GM12878 (cell line): ENCODE data around the gene SERHL2.

Experiments used
- BMI1 ChIP-seq: fragments of 450-650 bp; IDR thresholded peaks from 2 replicates; pipeline ENCODE4 v1.6.1; 2016; ENCODE audit warnings: mild to moderate bottlenecking, moderate library complexity, borderline replicate concordance
- CEBPB ChIP-seq, 2 experiments: fragments of 150-350 bp in 1 of 2; IDR thresholded peaks; 2 replicates each; pipeline ENCODE4 v1.6.1; 2012 to 2014; ENCODE audit warnings: low read depth in 2 of 2, low read length in 2 of 2, borderline replicate concordance in 1 of 2, inconsistent platforms in 1 of 2
- CTCF ChIP-seq, 3 experiments: IDR thresholded peaks in 2 of 3; conservative IDR thresholded peaks in 1 of 3; 2 replicates each; pipeline ENCODE4 v1.5.1; 2011; ENCODE audit warnings: low read depth in 3 of 3, low read length in 3 of 3, mild to moderate bottlenecking in 3 of 3, control low read depth in 2 of 3, moderate library complexity in 2 of 3, inconsistent platforms in 1 of 3, mixed read lengths in 1 of 3; ENCODE audit not compliant: control insufficient read depth in 2 of 3, insufficient read depth in 1 of 3; ENCODE audit errors: extremely low read depth in 1 of 3
- E2F4 ChIP-seq: IDR thresholded peaks from 2 replicates; pipeline ENCODE4 v1.6.1; 2012; ENCODE audit warnings: low read depth, low read length, improper control_type of control experiment

GRCh38 chr22:42613872-42614301 is 60.1 kb downstream of the SERHL2 start:
- TF ChIP-seq BMI1 (no peak), CTCF (IDR thresholded peaks at IDR 0.05 in 2 of 3, conservative IDR thresholded peaks at IDR 0.05 in 1 of 3; ENCODE audit: control insufficient read depth in 2 of 3, extremely low read depth in 1 of 3, insufficient read depth in 1 of 3, low read depth in 3 of 3, low read length in 3 of 3) (no peak), CEBPB (IDR thresholded peaks at IDR 0.05; ENCODE audit: borderline replicate concordance in 1 of 2, low read depth in 2 of 2, low read length in 2 of 2) (no peak), E2F4 (no peak)
